GM19438 (cell line): ENCODE data around the gene ASB18.

Experiments
- ATAC-seq: cut with Tn5 transposase; IDR thresholded peaks from one replicate; pipeline ENCODE4 v1.9.1; 2021; ENCODE audit warnings: low read depth; ENCODE audit not compliant: unreplicated experiment

ASB18 gene

GRCh38 chr2:236209535-236209934 is 54.7 kb downstream of the ASB18 start:
- no peak for ATAC-seq

GRCh38 chr2:236208019-236208926 is 55.9 kb downstream of the ASB18 start:
- no peak for ATAC-seq

GRCh38 chr2:236207472-236207871 is 56.7 kb downstream of the ASB18 start:
- no peak for ATAC-seq

GRCh38 chr2:236205867-236206645 is 58.1 kb downstream of the ASB18 start:
- no peak for ATAC-seq

- no peak for ATAC-seq
Measured at GRCh38 chr2:236204953-236205352, 59.3 kb downstream of the ASB18 start.

- ATAC-seq: no peak
Measured at GRCh38 chr2:236200378-236200777, 63.8 kb downstream of the ASB18 start.

GRCh38 chr2:236196366-236196765 is 67.8 kb downstream of the ASB18 start:
- no peak for ATAC-seq

- no peak for ATAC-seq
Measured at GRCh38 chr2:236195726-236196125, 68.5 kb downstream of the ASB18 start.

- no peak for ATAC-seq
Measured at GRCh38 chr2:236194786-236195185, 69.4 kb downstream of the ASB18 start.

GRCh38 chr2:236193026-236193425 is 71.2 kb downstream of the ASB18 start:
- no peak for ATAC-seq

GRCh38 chr2:236190674-236191073 is 73.5 kb downstream of the ASB18 start:
- no peak for ATAC-seq

GRCh38 chr2:236184701-236185100 is 79.5 kb downstream of the ASB18 start:
- no peak for ATAC-seq

- no peak for ATAC-seq
Measured at GRCh38 chr2:236180831-236181453, 83.3 kb downstream of the ASB18 start.

GRCh38 chr2:236180076-236180816 is 84.0 kb downstream of the ASB18 start:
- no peak for ATAC-seq

GRCh38 chr2:236179236-236180075 is 84.8 kb downstream of the ASB18 start:
- ATAC-seq: no peak

- ATAC-seq: no peak
Measured at GRCh38 chr2:236178890-236179235, 85.3 kb downstream of the ASB18 start.

- ATAC-seq: no peak
Measured at GRCh38 chr2:236177967-236178889, 86.0 kb downstream of the ASB18 start.

GRCh38 chr2:236177604-236177966 is 86.6 kb downstream of the ASB18 start:
- ATAC-seq: peak; percentile 61

GRCh38 chr2:236176951-236177350 is 87.3 kb downstream of the ASB18 start:
- no peak for ATAC-seq
